Psoas muscle (tissue), 8 donors: ENCODE data around the gene CAMK2A. TPM values are rescaled to one million over a fixed set of nuclear protein-coding genes. Genes with fewer than 3 reads are reported as not detected.

Experiments
- ATAC-seq, 4 donors: fragments of 200-7000 bp; cut with Tn5 transposase; one replicate each; pipeline ENCODE4 v1.9.1; 2020; ENCODE audit warnings: moderate library complexity in 3 of 4, mild to moderate bottlenecking in 2 of 4
- DNase-seq, 2 donors: peaks; one replicate each; pipeline ENCODE4 v3.0.0-alpha.2; 2020
- H3K27ac ChIP-seq: fragments of 200-600 bp; one replicate; pipeline ENCODE4 v1.8.0; 2022
- H3K27me3 ChIP-seq, 3 donors: fragments of 200-600 bp in 1 of 3; one replicate each; pipeline versions ENCODE4 v1.6.1 to v1.8.0; 2013 to 2022; ENCODE audit warnings: low read length in 2 of 3, mild to moderate bottlenecking in 2 of 3, moderate library complexity in 1 of 3; ENCODE audit not compliant: insufficient read depth in 3 of 3
- H3K36me3 ChIP-seq, 2 donors: fragments of 200-600 bp in 1 of 2; one replicate each; pipeline versions ENCODE4 v1.6.1 to v1.8.0; 2013 to 2022; ENCODE audit warnings: low read depth in 1 of 2, mild to moderate bottlenecking in 1 of 2, moderate library complexity in 1 of 2; ENCODE audit not compliant: insufficient read depth in 1 of 2
- H3K4me1 ChIP-seq: fragments of 200-600 bp; one replicate; pipeline ENCODE4 v1.8.0; 2022
- H3K4me3 ChIP-seq: fragments of 200-600 bp; one replicate; pipeline ENCODE4 v1.8.0; 2022; ENCODE audit warnings: mild to moderate bottlenecking
- H3K9me3 ChIP-seq: fragments of 200-600 bp; one replicate; pipeline ENCODE4 v1.8.0; 2022
- CTCF ChIP-seq: fragments of 200-600 bp; IDR thresholded peaks from one replicate; pipeline ENCODE4 v1.8.0; 2022; ENCODE audit warnings: antibody characterized with exemption
- WGBS, 3 donors: extraction: QIAGEN DNeasy Blood & Tissue Kit; methylation state at CpG; one replicate each; pipeline versions ENCODE4 v1.1.6 to v1.1.7; 2013; 5-methylcytosine and 5-hydroxymethylcytosine counted together
- intact Hi-C, 2 donors: fragments of 100-400 bp; cut with DNase I; formaldehyde crosslinking; loops; one replicate each; pipeline versions ENCODE4 v1.11.0 to v1.14.2; 2022
- polyA plus RNA-seq, 3 donors: library from polyadenylated mRNA; stranded (reverse); fragments of 200-250 nt; gene quantifications; one replicate each; pipeline ENCODE4 v1.2.3, GENCODE V29; 2013
- total RNA-seq, 4 donors: library from RNA; stranded (reverse); fragmentation: NEBNext Ultra II Directional in 2 of 4; extraction: Animal tissue kit (Norgen Biotek cat#: 25700) in 2 of 4; gene quantifications; one replicate each; pipeline versions ENCODE4 v1.2.1 to v1.2.4, GENCODE V29; 2021 to 2023
- donor health status: healthy with polysubstance abuse.
- donor health status: DM: no; HTN: no; CAD: no; lungs with moderate emphysema.
- donor health status: Bipolar disorder and iron deficiency.
- donor health status: healthy.
- donor health status: DM: yes; HTN: yes; CAD: no.
- donor health status: DM: no; HTN: no; CAD: no.
- donor health status: DM: no; HTN: no; CAD: no.
- donor health status: DM: yes; HTN: yes; CAD: no.

CAMK2A gene
- total and polyA plus RNA-seq, 7 donors, result 8.1 to 118 (median 45.3) TPM

GRCh38 chr5:150219142-150219541 is 70.4 kb downstream of the CAMK2A start:
- Histone ChIP-seq H3K27ac (no peak overlapping the region), H3K36me3 (peaks cover 0 to 25% of the 10 kb centered on the region in 2 donors), H3K4me3 (no peak overlapping the region), H3K9me3 (no peaks in the 10 kb centered on the region), H3K4me1 (no peaks in the 10 kb centered on the region), H3K27me3 (no peaks in the 10 kb centered on the region)
- TF ChIP-seq CTCF, result no peak
- intact Hi-C loops, result loop anchor here in 1 of 2 donors (5.0 kb wide), 1 partner anchor 197 kb away; no protein-coding TSS in a partner anchor
- DNase-seq, result no peak
- ATAC-seq, result peak; percentile 29 to 73 (median 50)

- Histone ChIP-seq H3K4me3 (no peak overlapping the region), H3K27ac (no peak overlapping the region), H3K36me3 (peaks cover 0 to 22% of the 10 kb centered on the region in 2 donors), H3K4me1 (no peaks in the 10 kb centered on the region), H3K27me3 (no peaks in the 10 kb centered on the region), H3K9me3 (no peaks in the 10 kb centered on the region)
- intact Hi-C loops, result loop anchor here (1.0 to 5.0 kb wide), 3 partner anchors 26 to 196 kb away; no protein-coding TSS in a partner anchor
- no peak for DNase-seq
- ATAC-seq, result peak in 3 of 4 donors; percentile 9 to 28 (median 18)
- no peak for TF ChIP-seq CTCF
- WGBS, 3 donors, result 66 to 80% (median 70%) methylated on average over 5 of the region's 5 CpGs
Observed at GRCh38 chr5:150218693-150219035, 70.9 kb downstream of the CAMK2A start.

- intact Hi-C loops, result loop anchor here (1.0 to 5.0 kb wide), 5 partner anchors 26 to 196 kb away; no protein-coding TSS in a partner anchor
- Histone ChIP-seq H3K27ac (no peak overlapping the region), H3K36me3 (peaks cover 0 to 18% of the 10 kb centered on the region in 2 donors), H3K4me3 (no peak overlapping the region), H3K27me3 (no peaks in the 10 kb centered on the region), H3K9me3 (no peaks in the 10 kb centered on the region), H3K4me1 (no peaks in the 10 kb centered on the region)
- DNase-seq (peak; percentile 85 to 90), ATAC-seq (peak; percentile 85 to 94 (median 88))
- TF ChIP-seq CTCF, result peak; percentile 97
- 29 to 33% (median 32%) methylated on average over 10 of the region's 10 CpGs for WGBS, 3 donors
Observed at GRCh38 chr5:150217873-150218692, 71.5 kb downstream of the CAMK2A start.

- Histone ChIP-seq H3K4me3 (no peak overlapping the region), H3K9me3 (no peaks in the 10 kb centered on the region), H3K27ac (no peak overlapping the region), H3K36me3 (peaks cover 0 to 8% of the 10 kb centered on the region in 2 donors), H3K27me3 (no peaks in the 10 kb centered on the region), H3K4me1 (no peaks in the 10 kb centered on the region)
- TF ChIP-seq CTCF, result no peak
- DNase-seq (no peak), ATAC-seq (no peak)
- intact Hi-C loops, result loop anchor here (1.0 to 5.0 kb wide), 3 partner anchors 56 to 195 kb away; no protein-coding TSS in a partner anchor
- WGBS, 3 donors, result 72 to 73% (median 72%) methylated on average over 2 of the region's 2 CpGs
Observed at GRCh38 chr5:150217038-150217437, 72.5 kb downstream of the CAMK2A start.
